ENCODE data around the gene CMTM7. TPM values are rescaled to one million over a fixed set of nuclear protein-coding genes. Genes with fewer than 3 reads are reported as not detected.

CMTM7 gene
- polyA plus RNA-seq, 4 donors: 39.8 to 55.5 (median 47.1) TPM

Other genes starting within 250 kb of the CMTM7 start
- 10 to 100 TPM in 3 of 4 donors, 1 to 10 TPM in 1; 9.9 to 13.8 (median 10.1) TPM for gene CMTM8, start 153.2 kb upstream of the CMTM7 start, polyA plus RNA-seq (ENCODE audit: insufficient read length in 4 of 4)
- 10 to 100 TPM; 64.7 to 82.6 (median 78.5) TPM for gene CMTM6, start 111.0 kb downstream of the CMTM7 start, polyA plus RNA-seq (ENCODE audit: insufficient read length in 4 of 4)
- 10 to 100 TPM; 36.5 to 41.0 (median 39.4) TPM for gene DYNC1LI1, start 179.0 kb downstream of the CMTM7 start, polyA plus RNA-seq (ENCODE audit: insufficient read length in 4 of 4)